ENCODE measurements around the gene STOX2.

The STOX2 gene

DNA sequence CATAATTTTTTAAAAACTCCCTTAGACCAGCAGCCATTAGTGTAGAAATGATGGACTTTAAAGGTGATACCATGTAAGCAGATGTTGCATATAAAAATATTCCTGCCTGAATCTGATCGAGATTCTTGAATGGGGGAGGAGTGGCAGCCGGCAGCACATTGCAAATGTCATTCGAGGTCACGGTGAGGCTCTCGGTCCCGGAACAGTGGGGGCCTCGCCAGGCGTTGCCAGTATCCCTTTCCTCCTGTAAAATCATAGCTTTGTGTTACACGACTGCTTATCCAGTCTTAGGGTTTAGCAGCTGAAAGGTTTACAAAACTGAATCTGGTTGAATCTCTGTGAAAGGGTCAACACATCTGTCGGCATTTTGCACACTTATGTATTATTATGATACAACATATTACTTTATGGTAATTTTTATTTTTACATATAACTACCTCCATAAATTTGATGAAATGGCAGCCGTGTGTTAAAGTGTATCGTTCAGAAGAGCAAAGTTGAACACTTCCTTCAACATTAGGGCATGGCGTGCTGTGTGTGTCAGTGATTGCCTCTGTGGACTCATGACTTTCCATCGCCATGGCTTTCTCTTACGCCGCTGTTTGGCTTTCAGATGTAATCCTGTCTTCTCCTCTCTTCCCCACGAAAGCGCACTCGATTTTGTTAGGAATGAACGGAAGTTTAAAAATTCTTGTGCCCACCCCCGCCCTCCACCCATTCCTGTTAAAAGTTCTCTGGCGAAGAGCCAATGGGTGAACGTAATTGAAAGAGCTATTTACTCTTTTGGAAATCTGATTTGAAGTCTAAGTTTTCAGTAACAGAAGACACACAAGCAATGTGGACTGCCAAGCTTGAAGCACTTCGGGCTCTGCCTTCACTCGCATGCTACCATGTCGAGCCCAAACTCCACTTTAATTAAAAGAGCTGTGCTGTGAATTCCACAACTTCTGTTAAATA, 114.8 kb downstream of the STOX2 start (continued):
- TF ChIP-seq, protein P1, sequence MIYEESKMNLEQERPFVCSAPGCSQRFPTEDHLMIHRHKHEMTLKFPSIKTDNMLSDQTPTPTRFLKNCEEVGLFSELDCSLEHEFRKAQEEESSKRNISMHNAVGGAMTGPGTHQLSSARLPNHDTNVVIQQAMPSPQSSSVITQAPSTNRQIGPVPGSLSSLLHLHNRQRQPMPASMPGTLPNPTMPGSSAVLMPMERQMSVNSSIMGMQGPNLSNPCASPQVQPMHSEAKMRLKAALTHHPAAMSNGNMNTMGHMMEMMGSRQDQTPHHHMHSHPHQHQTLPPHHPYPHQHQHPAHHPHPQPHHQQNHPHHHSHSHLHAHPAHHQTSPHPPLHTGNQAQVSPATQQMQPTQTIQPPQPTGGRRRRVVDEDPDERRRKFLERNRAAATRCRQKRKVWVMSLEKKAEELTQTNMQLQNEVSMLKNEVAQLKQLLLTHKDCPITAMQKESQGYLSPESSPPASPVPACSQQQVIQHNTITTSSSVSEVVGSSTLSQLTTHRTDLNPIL (CRISPR knock-in tag; IDR thresholded peaks at IDR 0.05; ENCODE audit: low read depth): no peak
- TF ChIP-seq PPARA (CRISPR knock-in tag; IDR thresholded peaks at IDR 0.05; ENCODE audit: borderline replicate concordance) (no peak), TOX (CRISPR knock-in tag; IDR thresholded peaks at IDR 0.05; ENCODE audit: borderline replicate concordance) (no peak), ZFP30 (CRISPR knock-in tag; IDR thresholded peaks at IDR 0.05) (no peak), ISL1 (CRISPR knock-in tag; IDR thresholded peaks at IDR 0.05) (no peak), ESRRG (CRISPR knock-in tag; IDR thresholded peaks at IDR 0.05) (no peak), ZC3H10 (CRISPR knock-in tag; IDR thresholded peaks at IDR 0.05) (no peak), GLIS3 (CRISPR knock-in tag; IDR thresholded peaks at IDR 0.05) (no peak), ZFP3 (CRISPR knock-in tag; IDR thresholded peaks at IDR 0.05) (no peak), ZNF70 (CRISPR knock-in tag; IDR thresholded peaks at IDR 0.05) (no peak), RARB (CRISPR knock-in tag; IDR thresholded peaks at IDR 0.05) (no peak)

DNA sequence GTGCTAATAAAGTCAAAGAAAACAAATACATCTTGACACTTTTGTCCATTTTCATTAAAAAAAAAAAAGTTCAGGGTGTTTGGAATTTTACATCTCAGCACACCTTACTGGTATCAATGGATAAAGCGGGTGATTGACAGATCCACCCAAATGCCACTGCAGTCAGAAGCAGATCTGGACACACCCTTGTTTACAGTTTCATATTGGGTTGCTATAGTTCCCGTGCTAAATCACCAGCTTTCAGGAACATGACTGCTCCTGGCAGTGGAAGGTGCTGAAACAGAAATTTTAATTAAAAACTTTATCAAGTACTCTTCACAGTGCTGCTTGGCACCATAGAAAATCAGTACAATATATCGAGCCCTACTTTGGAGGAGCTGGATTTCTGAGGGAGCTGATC, 116.3 kb downstream of the STOX2 start:
- no peak for ATAC-seq
- TF ChIP-seq, protein P2, sequence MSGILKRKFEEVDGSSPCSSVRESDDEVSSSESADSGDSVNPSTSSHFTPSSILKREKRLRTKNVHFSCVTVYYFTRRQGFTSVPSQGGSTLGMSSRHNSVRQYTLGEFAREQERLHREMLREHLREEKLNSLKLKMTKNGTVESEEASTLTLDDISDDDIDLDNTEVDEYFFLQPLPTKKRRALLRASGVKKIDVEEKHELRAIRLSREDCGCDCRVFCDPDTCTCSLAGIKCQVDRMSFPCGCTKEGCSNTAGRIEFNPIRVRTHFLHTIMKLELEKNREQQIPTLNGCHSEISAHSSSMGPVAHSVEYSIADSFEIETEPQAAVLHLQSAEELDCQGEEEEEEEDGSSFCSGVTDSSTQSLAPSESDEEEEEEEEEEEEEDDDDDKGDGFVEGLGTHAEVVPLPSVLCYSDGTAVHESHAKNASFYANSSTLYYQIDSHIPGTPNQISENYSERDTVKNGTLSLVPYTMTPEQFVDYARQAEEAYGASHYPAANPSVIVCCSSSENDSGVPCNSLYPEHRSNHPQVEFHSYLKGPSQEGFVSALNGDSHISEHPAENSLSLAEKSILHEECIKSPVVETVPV (CRISPR knock-in tag; IDR thresholded peaks at IDR 0.05): no peak
- TF ChIP-seq ZNF565 (CRISPR knock-in tag; conservative IDR thresholded peaks at IDR 0.05; ENCODE audit: low read depth) (no peak), ZNF8 (CRISPR knock-in tag; IDR thresholded peaks at IDR 0.05) (no peak), BACH2 (CRISPR knock-in tag; IDR thresholded peaks at IDR 0.05; ENCODE audit: borderline replicate concordance) (no peak), ZFP30 (CRISPR knock-in tag; IDR thresholded peaks at IDR 0.05) (no peak), ESRRG (CRISPR knock-in tag; IDR thresholded peaks at IDR 0.05) (no peak), TOX (CRISPR knock-in tag; IDR thresholded peaks at IDR 0.05; ENCODE audit: borderline replicate concordance) (no peak), TSHZ2 (CRISPR knock-in tag; IDR thresholded peaks at IDR 0.05) (no peak), ZC3H10 (CRISPR knock-in tag; IDR thresholded peaks at IDR 0.05) (no peak), SNAI2 (CRISPR knock-in tag; IDR thresholded peaks at IDR 0.05) (no peak), POU6F1 (CRISPR knock-in tag; IDR thresholded peaks at IDR 0.05; ENCODE audit: borderline replicate concordance, low read depth) (no peak), ZFP3 (CRISPR knock-in tag; IDR thresholded peaks at IDR 0.05) (no peak), RARB (CRISPR knock-in tag; IDR thresholded peaks at IDR 0.05) (no peak), ARNTL (CRISPR knock-in tag; IDR thresholded peaks at IDR 0.05; ENCODE audit: borderline replicate concordance, low read depth) (no peak), TCF4 (CRISPR knock-in tag; IDR thresholded peaks at IDR 0.05; ENCODE audit: borderline replicate concordance) (no peak), CSDC2 (CRISPR knock-in tag; IDR thresholded peaks at IDR 0.05) (no peak), PPARA (CRISPR knock-in tag; IDR thresholded peaks at IDR 0.05; ENCODE audit: borderline replicate concordance) (no peak)
- TF ChIP-seq, protein P3, sequence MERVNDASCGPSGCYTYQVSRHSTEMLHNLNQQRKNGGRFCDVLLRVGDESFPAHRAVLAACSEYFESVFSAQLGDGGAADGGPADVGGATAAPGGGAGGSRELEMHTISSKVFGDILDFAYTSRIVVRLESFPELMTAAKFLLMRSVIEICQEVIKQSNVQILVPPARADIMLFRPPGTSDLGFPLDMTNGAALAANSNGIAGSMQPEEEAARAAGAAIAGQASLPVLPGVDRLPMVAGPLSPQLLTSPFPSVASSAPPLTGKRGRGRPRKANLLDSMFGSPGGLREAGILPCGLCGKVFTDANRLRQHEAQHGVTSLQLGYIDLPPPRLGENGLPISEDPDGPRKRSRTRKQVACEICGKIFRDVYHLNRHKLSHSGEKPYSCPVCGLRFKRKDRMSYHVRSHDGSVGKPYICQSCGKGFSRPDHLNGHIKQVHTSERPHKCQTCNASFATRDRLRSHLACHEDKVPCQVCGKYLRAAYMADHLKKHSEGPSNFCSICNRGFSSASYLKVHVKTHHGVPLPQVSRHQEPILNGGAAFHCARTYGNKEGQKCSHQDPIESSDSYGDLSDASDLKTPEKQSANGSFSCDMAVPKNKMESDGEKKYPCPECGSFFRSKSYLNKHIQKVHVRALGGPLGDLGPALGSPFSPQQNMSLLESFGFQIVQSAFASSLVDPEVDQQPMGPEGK (CRISPR knock-in tag; IDR thresholded peaks at IDR 0.05; ENCODE audit: borderline replicate concordance): no peak

Data from SK-N-SH treated with all-trans-retinoic acid at 6 μM for 48 hours (cell line).